Uterus (tissue), 2 donors: Measurements from ENCODE around the gene BCL2L1.

Experiments
- CTCF ChIP-seq, 4 experiments: fragments of 200-600 bp in 2 of 4; fragments of 450-650 bp in 2 of 4; sonication (generic) in 2 of 4; IDR thresholded peaks; one replicate each; pipeline ENCODE4 v1.5.1; 2016 to 2019; ENCODE audit warnings: antibody characterized with exemption in 4 of 4, mild to moderate bottlenecking in 2 of 4, moderate library complexity in 1 of 4
- POLR2A ChIP-seq, 2 donors: fragments of 450-650 bp; IDR thresholded peaks; one replicate each; pipeline ENCODE4 v1.6.1; 2016; ENCODE audit warnings: antibody characterized with exemption in 2 of 2, mild to moderate bottlenecking in 1 of 2, moderate library complexity in 1 of 2

- TF ChIP-seq CTCF (IDR thresholded peaks at IDR 0.05): no peak
- TF ChIP-seq POLR2A (IDR thresholded peaks at IDR 0.05): no peak
Measured at GRCh38 chr20:31638816-31639215, 83.9 kb downstream of the BCL2L1 start.
